Measurements from ENCODE around the gene VILL.

Gene VILL

DNA sequence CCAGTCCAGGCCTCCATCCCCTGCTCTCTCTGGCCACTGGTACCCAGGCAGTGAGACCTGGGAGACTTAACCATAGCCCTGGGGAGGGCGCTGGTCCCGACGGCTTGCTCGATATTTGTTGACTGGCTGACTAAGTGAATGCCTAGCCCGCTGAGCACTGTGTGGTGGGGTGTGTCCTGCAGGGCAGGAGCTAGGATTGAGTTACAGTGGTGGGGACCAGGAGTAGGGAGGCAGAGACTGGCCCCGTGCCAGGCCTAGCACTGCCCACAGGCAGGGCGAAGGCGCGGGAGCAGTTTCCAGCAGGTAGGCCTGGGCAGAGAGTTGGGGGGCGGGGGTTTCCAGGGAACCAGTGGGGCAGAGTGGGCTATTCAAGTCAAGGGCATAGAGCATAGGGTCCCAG lies at the start of gene VILL:
TSS of gene VILL (plus strand) at position 260 of the 400 bp plus-strand sequence. CDS start 2,887 bp downstream, outside the sequence.
- no peak for DNase-seq (ENCODE audit: low read depth in 2 of 2)

DNA sequence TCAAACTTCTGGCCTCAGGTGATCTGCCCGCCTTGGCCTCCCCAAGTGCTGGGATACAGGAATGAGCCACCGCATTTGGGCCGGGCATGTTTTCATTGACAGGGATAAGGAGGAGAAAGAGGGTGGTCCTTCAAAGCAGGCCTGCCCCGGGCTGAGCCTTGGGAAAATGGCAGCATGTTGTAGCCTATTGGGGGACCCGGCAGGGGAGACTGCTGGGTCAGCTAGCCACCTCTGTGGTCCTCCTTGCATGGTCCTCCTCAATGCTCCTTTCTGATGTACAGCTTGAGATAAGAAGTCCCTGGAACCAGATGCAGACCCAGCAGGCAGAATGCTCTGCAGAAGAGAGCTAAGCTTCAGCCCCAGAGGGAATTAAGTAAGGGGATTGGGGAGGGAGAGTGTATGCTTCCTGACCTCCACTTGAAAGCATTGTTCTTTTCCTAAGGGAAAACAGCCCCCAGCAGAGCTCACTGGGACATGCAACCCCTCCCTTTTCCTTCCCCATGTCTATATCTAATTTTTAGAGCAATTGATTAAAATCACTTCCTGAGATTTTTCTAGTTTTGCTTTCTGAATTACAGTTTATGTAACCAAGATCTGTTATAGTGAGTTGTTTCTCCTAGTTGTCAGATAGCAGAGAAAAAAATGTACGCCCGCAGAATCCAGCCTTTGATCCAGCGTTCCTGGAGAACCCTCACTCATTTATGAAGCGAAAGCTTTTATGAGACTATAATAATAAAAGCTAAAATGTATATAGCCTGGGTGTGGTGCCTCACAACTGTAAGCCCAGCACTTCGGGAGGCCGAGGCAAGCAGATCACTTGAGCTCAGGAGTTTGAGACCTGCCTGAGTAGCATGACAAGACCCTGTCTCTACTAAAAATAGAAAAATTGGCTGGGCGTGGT lies 48.7 kb upstream of the VILL start:
- no peak for DNase-seq (ENCODE audit: low read depth in 2 of 2)

DNA sequence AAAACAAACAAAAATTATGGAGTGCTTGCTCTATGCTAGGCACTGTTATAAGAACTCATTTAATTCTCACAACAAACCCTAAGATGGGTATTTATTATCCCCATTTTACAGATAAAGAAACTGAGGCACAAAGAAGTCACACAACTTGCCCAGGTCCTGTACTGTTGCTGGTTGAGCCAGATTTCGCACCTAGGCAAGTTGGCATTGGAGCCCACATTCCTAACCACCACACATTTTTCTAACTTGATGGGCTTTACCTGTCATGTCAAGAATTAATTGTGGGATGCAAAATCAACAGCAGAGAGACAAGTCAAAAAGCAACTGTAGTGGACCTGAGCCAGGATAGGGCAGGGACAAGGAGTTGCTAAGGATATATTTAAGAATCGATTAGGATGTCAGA lies 47.9 kb upstream of the VILL start:
- no peak for DNase-seq (ENCODE audit: low read depth in 2 of 2)

DNA sequence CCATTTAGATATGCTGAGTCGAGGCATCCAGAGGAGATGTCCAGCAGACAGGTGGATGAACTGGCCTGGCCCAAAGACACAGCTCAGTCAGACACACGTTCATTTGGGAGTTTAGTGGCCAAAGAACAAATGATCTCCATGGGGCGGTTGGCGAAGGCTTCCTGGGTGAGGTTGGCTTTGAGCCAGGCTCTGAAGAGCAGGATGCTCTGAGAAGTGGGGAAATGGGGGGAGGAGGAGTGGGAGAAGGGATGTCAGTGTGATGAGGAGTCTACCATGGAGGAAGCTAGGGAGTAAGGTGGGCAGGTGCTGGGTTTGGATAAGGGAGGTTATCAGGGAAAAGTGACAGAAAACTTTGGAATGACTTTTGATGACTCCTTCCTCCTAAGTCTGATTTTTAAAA lies 47.5 kb upstream of the VILL start:
- no peak for DNase-seq (ENCODE audit: low read depth in 2 of 2)

DNA sequence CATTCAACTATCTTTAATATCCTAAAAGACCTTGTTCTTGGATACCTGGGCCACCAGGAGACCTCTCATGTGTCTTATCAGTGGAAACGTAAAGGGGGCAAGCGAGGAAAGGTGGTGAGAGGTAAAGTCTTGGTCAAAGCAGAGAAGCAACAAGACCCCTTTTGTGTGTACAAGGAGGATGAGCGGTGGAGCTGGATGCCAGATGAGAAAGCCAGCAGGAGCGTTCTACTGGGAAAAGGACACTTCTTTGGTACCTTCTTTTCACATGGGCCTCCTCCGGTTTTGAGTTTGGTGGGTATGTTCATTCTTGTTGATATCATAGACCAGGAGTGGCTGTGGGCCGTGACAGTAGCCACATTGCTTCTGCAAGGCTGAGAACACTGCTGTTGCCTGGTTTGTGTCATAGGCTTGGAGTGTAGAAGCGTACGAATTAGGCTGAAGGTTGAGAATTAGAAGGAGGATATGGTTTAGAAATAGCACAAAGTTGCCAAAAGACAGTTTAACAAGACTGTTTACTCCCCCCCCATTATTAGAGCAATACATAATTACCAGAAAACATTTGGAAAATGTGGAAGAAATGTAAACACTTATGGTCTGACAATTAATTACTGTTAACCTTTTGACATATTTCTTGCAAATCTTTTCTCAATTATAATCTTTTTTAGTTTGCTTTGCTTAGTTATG lies 46.8 kb upstream of the VILL start:
- no peak for DNase-seq (ENCODE audit: low read depth in 2 of 2)

DNA sequence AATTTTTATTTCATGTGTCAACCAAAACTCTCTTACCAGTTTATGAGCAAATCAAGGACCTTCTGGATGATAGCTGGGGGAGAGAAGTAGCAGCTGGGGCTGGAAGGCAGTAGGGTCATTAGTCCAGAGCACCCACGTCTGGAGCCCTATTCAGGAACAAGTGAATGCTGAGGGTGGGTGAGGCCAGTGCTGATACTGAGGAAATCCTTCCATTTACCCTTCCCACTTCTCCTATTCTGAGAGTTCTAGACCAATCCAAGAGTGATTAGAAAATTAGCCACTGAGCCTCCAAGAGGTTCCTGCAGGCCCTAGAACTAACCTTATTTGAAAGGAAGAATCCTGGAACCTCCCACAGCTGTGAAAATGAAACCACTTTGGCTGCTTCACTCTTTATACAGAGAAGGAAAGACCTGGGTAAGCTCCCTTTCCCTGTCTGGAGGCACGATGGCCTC lies 46.2 kb upstream of the VILL start:
- DNase-seq (ENCODE audit: low read depth in 2 of 2), result no peak

DNA sequence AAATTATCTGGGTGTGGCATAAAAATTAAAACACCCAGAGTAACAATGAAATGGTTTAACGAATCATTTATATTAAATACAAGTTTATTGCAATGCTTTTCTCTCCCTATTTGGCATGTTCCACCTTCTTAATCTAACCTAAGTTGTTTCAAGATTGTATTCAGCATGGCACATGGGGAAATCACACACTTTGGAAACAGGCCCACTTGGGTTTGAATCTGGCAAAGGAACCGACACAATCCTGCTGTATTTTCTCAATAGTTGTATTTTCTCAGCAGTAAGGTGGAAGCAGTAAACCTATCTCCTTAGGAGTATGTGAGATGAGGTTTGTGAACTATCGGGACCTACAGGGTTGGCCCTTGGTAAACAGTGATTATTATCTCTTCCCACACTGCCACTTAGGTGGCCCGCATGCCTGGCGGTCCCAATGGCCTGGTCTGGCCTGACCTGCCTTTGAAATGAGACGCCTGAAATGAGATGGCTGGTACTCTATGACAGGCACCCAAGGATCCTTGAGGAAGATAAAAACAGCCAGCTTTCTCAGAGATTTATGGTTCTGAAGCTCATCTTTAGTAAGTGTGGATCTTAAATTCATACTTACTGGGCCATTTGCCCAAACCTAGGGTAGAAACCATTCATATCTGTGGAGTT lies 45.3 kb upstream of the VILL start:
- no peak for DNase-seq (ENCODE audit: low read depth in 2 of 2)

DNA sequence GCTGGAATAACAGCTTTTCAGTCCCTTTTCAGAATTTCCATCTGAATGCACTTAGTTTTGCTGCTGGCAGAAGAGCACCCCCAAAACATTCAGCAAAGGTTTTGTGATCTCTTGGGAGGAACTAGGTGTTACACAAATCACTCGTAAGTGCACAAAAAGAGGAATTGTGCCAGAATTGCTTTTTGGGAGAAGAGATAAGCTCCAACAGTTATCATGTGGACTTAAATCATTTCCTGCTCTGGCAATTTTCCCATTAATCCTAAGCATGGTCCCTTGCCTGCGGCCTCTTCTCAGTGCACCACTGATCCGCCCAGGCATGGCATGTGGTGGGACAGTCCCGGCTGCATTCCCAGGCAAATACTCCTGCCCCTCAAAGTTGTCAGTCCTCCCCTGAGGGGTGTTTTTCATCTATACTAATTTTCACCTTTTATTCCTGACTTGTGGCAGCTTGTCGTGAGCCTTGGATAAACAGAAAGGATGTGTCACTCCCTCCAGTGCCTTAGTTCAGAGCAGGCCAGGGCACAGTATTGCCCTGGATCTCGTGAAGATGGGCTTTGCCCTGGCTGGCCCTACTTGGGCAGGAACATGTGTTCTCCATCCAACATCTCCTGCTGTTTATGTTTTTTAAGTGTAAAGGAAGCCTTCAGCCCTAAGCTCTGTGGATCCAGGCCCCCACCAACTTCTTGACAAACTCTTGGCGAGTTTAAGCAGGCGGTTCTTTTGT lies 44.6 kb upstream of the VILL start:
- DNase-seq (ENCODE audit: low read depth in 2 of 2), result no peak

DNA sequence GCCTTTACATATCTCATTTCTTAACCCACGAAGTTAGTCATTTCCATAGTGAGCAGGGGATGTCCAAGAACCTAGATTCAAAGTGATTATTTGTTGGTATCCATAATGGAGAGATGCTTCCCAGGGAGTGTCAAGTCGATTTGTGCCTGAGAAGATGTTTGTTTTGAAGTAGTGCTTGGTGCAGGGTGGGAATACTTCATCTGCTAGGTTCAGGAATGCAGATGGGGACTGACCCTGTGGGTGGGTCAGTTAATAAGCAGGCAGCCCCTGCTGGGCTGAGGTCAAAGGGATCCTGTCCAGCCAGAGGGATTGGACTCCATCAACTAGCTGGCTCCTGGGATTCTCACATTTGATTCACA lies 44.1 kb upstream of the VILL start:
- no peak for DNase-seq (ENCODE audit: low read depth in 2 of 2)

DNA sequence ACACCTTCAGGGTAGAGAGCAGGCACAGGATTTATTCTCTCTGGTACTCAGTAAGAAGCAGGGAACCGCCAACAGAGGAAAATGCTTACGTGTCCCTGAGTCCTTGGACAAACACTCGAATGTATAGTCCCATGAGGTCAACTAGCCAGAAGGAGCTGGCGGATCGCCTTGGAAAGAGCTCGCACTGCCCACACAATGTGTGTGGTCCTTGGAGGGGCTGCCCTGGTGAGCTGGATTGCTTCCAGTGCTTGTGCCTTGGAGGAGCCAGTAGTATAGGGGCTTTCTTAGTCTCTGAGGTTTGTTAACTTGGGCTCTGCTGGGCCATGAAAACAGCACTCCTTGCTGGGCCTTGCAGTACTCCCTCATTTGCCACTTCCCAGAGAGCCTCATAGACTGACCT lies 40.7 kb upstream of the VILL start:
- DNase-seq (ENCODE audit: low read depth in 2 of 2), result no peak

DNA sequence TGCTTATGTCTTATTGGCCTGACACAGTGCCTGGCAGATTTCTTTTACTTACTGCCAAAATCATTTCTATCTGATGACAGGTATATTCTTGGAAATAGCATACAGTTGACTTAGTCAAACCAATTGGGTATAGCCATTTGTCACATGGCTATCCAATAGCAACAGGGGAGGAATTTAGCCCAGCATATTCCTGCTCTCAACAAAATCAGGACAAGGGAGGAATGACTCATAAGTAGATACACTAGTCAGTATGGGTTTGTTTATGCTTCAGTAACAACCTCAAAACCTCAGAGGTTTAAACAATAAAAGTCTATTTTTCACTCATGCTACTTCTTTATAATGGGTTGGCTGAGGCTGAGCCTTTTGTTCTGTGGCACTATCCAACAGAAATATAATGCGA lies 38.0 kb upstream of the VILL start:
- no peak for DNase-seq (ENCODE audit: low read depth in 2 of 2)

DNA sequence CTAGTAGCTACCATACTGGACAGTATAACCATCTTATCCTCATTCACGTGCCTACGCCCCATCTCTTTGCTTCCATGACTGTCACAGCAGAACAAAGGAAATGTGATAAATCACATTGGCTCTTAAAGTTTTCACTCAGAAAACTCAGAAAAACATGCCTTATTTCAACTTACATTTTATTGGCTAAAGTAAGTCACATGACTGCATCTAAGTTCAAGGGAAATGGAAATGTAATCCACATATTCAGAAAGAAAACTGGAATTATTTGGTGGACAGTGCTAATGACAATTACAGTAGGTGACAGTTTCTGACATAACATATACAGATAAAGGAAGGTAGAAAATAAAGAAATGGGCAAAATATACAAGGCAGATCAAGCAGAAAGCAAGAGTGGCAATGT lies 37.4 kb upstream of the VILL start:
- DNase-seq (ENCODE audit: low read depth in 2 of 2), result no peak

DNA sequence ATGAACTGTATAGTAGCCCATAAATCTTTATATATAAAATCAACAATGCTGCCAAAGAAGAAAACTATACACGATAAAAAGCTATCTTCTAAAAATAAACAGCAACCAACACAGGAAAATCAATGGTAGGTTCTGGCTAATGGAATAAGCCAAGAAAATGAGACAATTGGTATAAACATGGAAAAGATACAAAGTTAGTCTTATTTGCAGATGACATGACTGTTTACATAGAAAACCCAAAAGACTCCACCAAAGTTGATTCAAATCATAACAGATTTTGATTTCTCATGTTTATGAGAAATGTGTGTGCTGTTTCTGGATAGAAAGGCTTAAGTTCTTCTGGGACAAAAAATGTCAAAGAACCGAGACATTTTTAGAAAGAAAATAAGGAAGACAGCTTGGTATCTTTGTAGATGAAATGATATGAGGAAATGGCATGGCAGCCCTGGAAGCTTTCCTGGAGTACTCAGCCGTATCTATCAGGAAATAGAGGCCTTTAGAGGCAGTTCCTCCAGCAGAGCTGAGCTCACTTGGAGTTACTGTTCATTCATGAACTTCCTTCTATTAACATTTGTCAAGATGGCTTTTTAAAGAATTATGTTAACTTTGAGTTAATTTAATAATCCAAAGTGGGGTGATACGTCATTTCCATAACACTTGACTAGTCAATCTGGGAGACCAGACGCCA lies 36.7 kb upstream of the VILL start:
- no peak for DNase-seq (ENCODE audit: low read depth in 2 of 2)

DNA sequence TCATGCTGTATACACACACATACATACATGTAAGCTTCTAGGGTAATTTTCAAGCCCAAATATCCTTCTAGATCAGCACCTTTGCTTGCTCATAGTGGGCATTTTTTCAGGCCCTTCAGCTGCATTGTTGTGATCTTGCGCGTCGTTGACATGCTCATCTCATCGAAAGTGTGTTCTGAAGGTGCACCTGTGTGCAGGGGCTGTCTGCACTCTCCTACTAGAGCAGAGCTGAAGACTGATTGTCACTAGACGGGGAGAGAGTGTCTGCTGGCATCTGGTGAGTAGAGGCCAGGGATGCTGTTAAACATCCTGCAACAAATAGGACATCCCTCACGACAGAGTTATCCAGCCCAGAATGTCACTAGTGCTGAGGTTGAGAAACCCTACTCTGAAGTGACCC lies 35.7 kb upstream of the VILL start:
- no peak for DNase-seq (ENCODE audit: low read depth in 2 of 2)

DNA sequence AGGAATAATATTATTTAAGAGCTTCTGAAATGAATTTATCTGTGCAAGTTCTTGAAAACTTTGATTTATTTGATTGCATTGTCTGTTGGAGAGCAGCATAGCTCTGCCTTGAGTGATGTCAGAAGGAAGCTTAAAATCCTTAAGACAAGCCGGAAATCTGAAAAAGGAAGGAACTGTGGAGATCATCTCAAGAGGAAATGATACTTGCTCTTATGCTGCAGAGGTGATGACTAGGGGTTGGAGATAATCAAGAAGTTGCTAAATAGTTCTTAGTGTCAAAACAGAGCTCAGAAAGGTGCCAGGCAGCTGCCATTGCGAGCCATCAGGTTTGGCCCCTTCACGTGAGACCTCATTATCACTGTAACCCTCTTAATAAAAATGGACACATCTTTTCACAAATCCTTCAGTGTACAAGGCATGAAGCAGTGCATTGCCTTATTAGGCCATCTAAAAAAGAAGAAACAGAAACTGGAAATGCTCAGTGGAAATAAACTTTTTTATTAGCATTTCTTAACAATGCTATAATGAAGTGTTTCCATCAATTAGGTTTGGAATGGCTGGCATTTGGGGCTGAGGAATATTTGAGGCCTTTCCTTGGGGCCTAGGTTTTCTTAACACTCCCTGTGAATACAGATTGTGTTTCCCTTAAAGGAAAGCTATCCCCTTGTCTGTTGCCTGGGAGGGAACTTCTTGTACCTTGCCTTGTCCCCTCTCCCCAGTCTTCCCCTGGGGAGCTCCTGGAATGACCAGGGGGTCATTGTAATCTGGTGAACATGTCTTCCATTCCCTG lies 34.5 kb upstream of the VILL start:
- no peak for DNase-seq (ENCODE audit: low read depth in 2 of 2)

DNA sequence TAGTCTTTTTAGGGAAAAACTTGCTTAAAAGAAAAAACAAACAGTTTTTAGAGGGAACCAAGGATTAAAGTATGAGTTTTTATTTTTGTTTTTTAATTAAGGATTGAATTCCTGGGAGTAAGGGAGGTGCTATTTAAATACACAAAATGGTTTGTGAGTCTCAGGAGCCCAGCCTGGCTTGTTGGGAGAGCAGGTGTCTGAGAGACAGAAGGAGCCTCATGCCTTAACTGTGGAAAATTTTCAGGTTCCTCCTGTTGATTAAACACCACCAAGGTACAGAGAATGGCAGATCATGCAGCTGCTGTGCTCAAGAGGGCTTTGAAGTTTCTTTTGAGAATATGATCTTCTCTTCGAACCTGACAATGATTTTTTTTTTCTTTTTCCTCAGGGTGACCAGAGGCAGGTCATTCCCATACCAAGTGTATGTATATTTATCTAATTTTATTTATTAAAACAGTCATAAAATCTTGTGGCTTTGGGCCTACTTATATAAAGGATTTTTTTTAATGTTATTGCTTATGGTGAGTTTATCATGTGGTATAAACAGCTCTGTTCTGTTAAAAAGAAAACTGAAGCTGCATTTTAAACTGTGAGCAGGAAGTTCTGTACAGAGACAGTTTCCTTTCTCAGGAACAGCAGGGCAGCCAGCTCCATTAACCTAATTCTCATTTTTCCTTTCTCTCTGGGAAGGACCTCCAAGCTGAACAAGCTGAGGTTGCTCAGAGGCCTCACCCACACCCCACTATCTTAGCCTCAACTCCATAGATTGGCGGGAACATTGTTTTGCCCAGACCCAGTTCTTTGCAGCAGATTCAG lies 33.7 kb upstream of the VILL start:
- DNase-seq (ENCODE audit: low read depth in 2 of 2), result no peak

DNA sequence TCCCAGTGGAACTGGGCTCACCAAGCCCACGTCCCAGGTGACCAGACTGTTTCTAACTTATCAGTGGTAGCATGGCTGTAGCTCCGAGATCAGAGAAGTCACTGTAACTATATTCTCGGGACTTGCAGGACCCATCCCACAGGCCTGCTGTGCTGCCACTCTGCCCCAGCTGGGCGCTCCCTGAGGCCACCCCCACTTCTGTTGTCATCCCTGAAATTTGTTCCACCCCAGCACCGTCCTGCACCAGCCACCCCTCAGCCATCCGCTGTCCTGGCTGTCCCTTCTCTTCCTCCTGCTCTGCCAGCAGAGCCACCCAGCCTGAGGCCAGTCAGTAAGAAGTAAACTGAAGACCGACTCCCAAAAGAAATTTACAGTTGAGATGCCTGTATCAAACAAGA lies 33.0 kb upstream of the VILL start:
- DNase-seq (ENCODE audit: low read depth in 2 of 2), result no peak

DNA sequence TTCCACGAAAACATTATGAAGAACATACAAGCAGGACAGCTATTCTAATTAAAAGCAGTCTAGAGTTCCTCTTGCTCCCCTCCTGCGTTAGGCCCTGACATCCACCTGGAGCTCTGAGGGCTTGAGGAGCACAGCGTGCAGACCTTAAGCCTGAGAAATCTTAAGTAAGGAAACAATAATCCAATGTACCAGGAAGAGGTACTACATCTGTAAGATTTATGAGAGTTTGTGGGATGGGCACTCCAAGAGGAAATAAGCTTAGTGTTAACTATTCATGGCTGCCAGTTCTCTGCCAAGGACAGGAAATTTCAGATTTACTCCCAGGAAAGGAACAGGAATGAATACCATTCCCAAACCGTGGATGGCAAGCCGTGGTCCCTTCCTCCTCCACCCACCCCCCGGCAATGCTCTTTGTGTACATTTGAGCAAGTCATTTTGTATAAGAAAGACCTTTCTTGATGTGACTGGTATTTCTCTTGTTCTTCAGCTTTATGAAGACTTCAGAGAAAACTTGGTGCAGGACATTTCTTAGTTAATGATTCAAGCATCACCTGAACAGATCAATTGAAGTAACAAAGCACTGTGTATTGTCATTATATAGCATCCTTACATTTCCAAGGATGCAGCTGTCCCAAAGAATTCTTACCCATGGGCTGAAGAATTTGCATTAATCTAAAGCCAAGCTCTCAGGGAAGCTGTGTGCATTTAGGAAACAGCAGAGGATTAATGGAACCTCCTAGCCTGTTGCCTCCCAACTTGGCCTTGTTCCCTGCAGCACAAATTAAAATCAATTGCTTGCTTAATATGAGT lies 28.8 kb upstream of the VILL start:
- no peak for DNase-seq (ENCODE audit: low read depth in 2 of 2)

DNA sequence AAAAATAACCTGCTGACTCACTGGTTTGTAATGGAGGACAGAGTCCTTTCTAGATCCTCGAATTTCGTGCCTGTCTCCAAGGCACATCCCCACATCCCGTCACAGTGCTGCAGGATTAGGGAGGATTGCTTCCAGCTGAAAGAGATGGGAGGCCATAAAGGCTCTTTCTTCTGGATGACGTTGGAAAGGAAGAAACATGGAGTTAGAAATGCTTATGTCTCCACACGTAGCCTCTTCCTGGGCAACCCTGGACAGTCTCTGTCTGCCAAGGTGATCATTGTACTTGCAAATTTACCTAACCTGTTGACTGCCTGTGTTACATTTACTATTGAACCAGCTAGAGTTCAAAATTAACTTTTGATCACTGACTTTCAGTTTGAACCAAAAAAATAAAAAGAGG lies 27.6 kb upstream of the VILL start:
- DNase-seq (ENCODE audit: low read depth in 2 of 2), result no peak
